GM13976 (cell line): ENCODE measurements around the gene FJX1.

Experiments
- DNase-seq: peaks from one replicate; pipeline ENCODE4 v3.0.0; 2012; ENCODE audit warnings: low spot score
- CTCF ChIP-seq: IDR thresholded peaks from 2 replicates; pipeline ENCODE4 v1.5.1; 2012; ENCODE audit warnings: borderline replicate concordance, mild to moderate bottlenecking; ENCODE audit not compliant: insufficient read depth; ENCODE audit errors: extremely low read depth, missing control alignments, control extremely low read depth
- in situ Hi-C: fragments of 300-500 bp; cut with MboI; formaldehyde crosslinking; loops from one replicate; pipeline ENCODE4 v1.12.0; 2022; ENCODE audit warnings: low sequenced_read_pairs, mixed read lengths, inconsistent platforms; ENCODE audit not compliant: unreplicated experiment

FJX1 gene

GRCh38 chr11:35624781-35625180 lies 6.5 kb downstream of the FJX1 start:
- no peak for TF ChIP-seq CTCF
- in situ Hi-C loops: loop anchor here (25.0 kb wide), 2 partner anchors 188 to 413 kb away; no protein-coding TSS in a partner anchor
- DNase-seq: no peak

GRCh38 chr11:35626501-35626900 lies 8.2 kb downstream of the FJX1 start:
- no peak for DNase-seq
- in situ Hi-C loops: no loop called here
- no peak for TF ChIP-seq CTCF

- no peak for TF ChIP-seq CTCF
- in situ Hi-C loops: no loop called here
- DNase-seq: no peak
These were observed 11.3 kb downstream of the FJX1 start for GRCh38 chr11:35629511-35629910.

DNA sequence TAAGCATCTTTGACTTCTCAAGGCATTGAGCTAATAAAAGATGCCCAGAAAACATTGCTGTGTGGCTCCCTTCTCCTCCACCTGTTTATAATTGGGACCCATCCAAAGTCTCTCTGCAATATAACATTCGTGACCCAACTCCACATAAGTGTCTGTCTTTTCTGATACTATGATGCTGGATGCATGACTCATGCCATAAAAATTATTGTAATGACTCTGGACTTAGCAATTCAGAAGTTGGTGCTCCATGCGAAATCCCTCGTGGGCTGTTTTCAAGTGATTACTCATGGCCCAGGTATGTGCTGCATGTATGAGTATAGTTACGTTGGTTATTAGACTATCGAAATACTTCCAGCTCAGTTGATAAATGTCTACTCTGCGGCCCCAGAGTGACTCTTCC lies 11.7 kb downstream of the FJX1 start:
- no peak for DNase-seq
- TF ChIP-seq CTCF: no peak

DNA sequence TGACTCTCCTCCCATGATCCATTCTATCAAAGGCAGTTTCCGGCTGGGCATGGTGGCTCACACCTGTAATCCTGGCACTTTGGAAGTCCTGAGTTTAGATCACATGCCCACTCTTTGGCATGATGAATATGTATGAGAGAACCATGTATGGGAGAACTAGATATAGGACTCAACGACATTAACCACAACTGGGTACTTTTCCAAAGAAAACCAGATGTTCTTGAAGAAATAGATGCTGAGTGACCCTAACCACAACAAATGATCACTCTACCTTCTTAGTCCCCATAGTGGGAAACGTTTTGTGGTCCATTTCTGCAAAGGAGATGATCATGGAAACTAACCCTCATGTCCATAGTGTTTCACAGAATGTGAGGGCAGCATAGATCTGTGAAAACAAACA lies 13.6 kb downstream of the FJX1 start:
- TF ChIP-seq CTCF: no peak
- no peak for DNase-seq
- in situ Hi-C loops: no loop called here

More for the DNA sequence above, 11.7 kb downstream of the FJX1 start:
- in situ Hi-C loops: no loop called here

DNA sequence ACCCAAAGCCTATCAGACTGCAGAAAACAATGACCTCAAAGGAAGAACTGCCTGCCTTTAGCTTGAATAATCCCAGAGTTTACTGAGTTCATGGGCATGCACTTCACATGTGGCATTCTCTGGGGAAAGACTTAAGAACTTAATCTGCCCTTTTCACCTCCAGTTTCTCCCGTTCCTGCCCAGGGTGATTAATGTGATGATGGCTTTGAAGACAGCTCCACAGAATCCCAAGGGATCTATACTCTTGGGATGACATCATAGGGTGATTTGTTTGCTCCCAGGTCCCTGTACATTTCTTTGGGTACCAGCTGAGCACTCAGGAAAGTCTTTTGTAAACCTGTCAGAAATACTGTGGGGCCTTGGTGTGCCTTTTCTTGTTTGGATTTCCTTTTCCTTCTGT lies 14.0 kb downstream of the FJX1 start:
- TF ChIP-seq CTCF: no peak
- DNase-seq: no peak
- in situ Hi-C loops: no loop called here
